Measurements from ENCODE around the gene SHC2.

DNA sequence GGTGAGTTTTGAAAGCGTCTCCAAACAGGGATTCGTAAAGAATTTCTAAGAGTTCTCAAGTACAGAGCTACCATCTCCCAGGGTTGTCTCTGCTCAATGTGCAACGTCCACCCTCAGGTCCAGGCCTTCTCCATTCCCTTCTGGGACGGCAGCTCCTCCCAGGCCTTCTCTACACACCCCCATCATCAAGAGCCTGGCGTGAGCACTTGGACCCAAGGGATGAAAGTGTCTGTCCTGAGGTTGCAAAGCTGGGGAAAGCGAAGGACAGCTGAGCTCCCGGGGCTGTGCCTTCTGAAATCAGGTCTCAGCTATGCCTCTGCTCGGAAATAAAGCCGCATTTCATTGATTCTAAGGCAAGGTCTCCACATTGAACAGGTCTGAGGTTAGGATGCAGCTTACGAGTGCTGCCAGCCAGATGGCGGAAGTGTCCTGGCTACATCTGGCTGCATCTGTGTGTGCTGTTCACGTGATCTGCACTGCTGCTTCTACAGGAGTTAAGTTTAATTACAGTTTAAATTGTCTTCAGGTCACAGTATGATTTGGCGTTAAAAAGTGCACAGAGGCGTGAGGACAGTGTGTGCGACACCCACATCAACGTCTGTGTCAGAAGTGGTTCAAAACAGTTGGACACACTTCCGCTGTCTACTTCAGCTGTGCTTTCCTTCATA, 89.2 kb downstream of the SHC2 start:
- TF ChIP-seq CTCF (conservative IDR thresholded peaks at IDR 0.05; ENCODE audit: low read depth in 2 of 2), result no peak
- TF ChIP-seq JUNB (IDR thresholded peaks at IDR 0.05; ENCODE audit: unreplicated experiment), result no peak
- TF ChIP-seq POLR2AphosphoS5 (IDR thresholded peaks at IDR 0.05; ENCODE audit: low read depth), result no peak
- no peak for TF ChIP-seq EZH2 (IDR thresholded peaks at IDR 0.05; ENCODE audit: low read depth, unreplicated experiment)
- TF ChIP-seq EZH2phosphoT487 (IDR thresholded peaks at IDR 0.05; ENCODE audit: unreplicated experiment), result no peak
- no peak for TF ChIP-seq STAT1 (IDR thresholded peaks at IDR 0.05; ENCODE audit: unreplicated experiment)
- TF ChIP-seq, protein P1, sequence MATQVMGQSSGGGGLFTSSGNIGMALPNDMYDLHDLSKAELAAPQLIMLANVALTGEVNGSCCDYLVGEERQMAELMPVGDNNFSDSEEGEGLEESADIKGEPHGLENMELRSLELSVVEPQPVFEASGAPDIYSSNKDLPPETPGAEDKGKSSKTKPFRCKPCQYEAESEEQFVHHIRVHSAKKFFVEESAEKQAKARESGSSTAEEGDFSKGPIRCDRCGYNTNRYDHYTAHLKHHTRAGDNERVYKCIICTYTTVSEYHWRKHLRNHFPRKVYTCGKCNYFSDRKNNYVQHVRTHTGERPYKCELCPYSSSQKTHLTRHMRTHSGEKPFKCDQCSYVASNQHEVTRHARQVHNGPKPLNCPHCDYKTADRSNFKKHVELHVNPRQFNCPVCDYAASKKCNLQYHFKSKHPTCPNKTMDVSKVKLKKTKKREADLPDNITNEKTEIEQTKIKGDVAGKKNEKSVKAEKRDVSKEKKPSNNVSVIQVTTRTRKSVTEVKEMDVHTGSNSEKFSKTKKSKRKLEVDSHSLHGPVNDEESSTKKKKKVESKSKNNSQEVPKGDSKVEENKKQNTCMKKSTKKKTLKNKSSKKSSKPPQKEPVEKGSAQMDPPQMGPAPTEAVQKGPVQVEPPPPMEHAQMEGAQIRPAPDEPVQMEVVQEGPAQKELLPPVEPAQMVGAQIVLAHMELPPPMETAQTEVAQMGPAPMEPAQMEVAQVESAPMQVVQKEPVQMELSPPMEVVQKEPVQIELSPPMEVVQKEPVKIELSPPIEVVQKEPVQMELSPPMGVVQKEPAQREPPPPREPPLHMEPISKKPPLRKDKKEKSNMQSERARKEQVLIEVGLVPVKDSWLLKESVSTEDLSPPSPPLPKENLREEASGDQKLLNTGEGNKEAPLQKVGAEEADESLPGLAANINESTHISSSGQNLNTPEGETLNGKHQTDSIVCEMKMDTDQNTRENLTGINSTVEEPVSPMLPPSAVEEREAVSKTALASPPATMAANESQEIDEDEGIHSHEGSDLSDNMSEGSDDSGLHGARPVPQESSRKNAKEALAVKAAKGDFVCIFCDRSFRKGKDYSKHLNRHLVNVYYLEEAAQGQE (IDR thresholded peaks at IDR 0.05; ENCODE audit: unreplicated experiment), result no peak
- no peak for TF ChIP-seq NANOG (IDR thresholded peaks at IDR 0.05; ENCODE audit: borderline replicate concordance)
- TF ChIP-seq CREB1 (CRISPR knock-in tag; IDR thresholded peaks at IDR 0.05; ENCODE audit: low read depth), result no peak
- TF ChIP-seq ZNF331 (CRISPR knock-in tag; IDR thresholded peaks at IDR 0.05; ENCODE audit: low read depth), result no peak
- no peak for TF ChIP-seq ETS1 (IDR thresholded peaks at IDR 0.05)
- no peak for TF ChIP-seq ZNF462 (CRISPR knock-in tag; IDR thresholded peaks at IDR 0.05)
- TF ChIP-seq ZNF114 (CRISPR knock-in tag; IDR thresholded peaks at IDR 0.05), result no peak

Data from GM23338 (cell line).